ENCODE data around the gene SLC36A1. TPM values are rescaled to one million over a fixed set of nuclear protein-coding genes. Genes with fewer than 3 reads are reported as not detected.

SLC36A1 gene
- total RNA-seq, 1 experiment from 2014 or later: 7.4 TPM

DNA sequence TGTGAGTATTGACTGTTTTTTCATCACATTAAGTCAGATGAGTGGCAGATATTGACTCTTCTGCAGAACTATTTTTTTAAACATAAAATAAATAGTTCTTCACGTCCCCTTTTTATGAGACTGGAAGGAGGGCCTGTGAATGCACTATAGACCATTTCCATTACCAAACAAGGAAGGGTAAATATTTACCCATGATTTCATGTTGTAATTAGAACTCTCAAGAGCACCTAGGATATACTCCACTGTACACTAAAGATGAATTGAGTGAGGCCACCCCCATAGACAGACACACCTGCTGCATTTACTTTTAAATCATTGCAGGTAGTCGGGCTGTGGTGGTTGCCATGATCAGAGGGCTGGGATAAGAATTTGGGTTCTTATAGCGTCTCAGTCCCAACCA, 22.6 kb downstream of the SLC36A1 start:
- Histone ChIP-seq H3K36me3 (ENCODE audit: control insufficient read depth in 1 of 2, insufficient read depth in 2 of 2, low read length in 2 of 2) (peaks cover 2 to 6% of the 10 kb centered on the region in 2 experiments; a peak in 1 of 4 replicates), H3K4me2 (ENCODE audit: low read length) (no peak overlapping the region), H3K9me3 (ENCODE audit: control insufficient read depth in 1 of 2, insufficient read depth in 1 of 2, low read depth in 1 of 2, low read length in 2 of 2) (no peaks in the 10 kb centered on the region), H3K4me1 (ENCODE audit: control insufficient read depth in 1 of 2, insufficient read depth in 2 of 2, low read length in 2 of 2) (no peaks in the 10 kb centered on the region), H3K9ac (ENCODE audit: low read length) (no peak overlapping the region), H3K27ac (ENCODE audit: low read depth, low read length) (no peak overlapping the region), H3K27me3 (ENCODE audit: insufficient read depth, low read length) (no peaks in the 10 kb centered on the region), H3K79me2 (ENCODE audit: insufficient read depth, low read length) (no peaks in the 10 kb centered on the region), H4K20me1 (ENCODE audit: insufficient read depth) (no peaks in the 10 kb centered on the region), H3K4me3 (replicated peaks in 1 of 2; ENCODE audit: low read depth in 1 of 2, low read length in 2 of 2) (no peak overlapping the region), H2AFZ (ENCODE audit: low read depth, low read length, poor library complexity, severe bottlenecking) (no peak overlapping the region), H3K9me2 (ENCODE audit: insufficient read depth) (no peaks in the 10 kb centered on the region)
- ATAC-seq (no peak), DNase-seq (ENCODE audit: low read depth, low spot score) (no peak)
- CTCF ChIA-PET: no interaction called here
- RAD21 ChIA-PET (ENCODE audit: low non-redundant PET in 1 of 2, low total read pairs in 2 of 2, uncharacterized antibody in 2 of 2, unreplicated experiment in 2 of 2): no interaction called here
- BruUV-seq (replicated peaks): no TSS peak
- TF ChIP-seq, protein P1, sequence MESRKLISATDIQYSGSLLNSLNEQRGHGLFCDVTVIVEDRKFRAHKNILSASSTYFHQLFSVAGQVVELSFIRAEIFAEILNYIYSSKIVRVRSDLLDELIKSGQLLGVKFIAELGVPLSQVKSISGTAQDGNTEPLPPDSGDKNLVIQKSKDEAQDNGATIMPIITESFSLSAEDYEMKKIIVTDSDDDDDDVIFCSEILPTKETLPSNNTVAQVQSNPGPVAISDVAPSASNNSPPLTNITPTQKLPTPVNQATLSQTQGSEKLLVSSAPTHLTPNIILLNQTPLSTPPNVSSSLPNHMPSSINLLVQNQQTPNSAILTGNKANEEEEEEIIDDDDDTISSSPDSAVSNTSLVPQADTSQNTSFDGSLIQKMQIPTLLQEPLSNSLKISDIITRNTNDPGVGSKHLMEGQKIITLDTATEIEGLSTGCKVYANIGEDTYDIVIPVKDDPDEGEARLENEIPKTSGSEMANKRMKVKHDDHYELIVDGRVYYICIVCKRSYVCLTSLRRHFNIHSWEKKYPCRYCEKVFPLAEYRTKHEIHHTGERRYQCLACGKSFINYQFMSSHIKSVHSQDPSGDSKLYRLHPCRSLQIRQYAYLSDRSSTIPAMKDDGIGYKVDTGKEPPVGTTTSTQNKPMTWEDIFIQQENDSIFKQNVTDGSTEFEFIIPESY (IDR thresholded peaks at IDR 0.05; ENCODE audit: extremely low read depth, insufficient replicate concordance, low read length): no peak
- no peak for TF ChIP-seq SP1 (IDR thresholded peaks at IDR 0.05; ENCODE audit: low read depth)
- TF ChIP-seq YY1 (IDR thresholded peaks at IDR 0.05; ENCODE audit: extremely low read depth, insufficient replicate concordance, low read depth, low read length): no peak
- TF ChIP-seq EZH2 (IDR thresholded peaks at IDR 0.05): no peak
- TF ChIP-seq FOSL1 (IDR thresholded peaks at IDR 0.05; ENCODE audit: low read depth): no peak
- no peak for TF ChIP-seq RAD21 (IDR thresholded peaks at IDR 0.05; ENCODE audit: low read depth)
- no peak for TF ChIP-seq SRF (IDR thresholded peaks at IDR 0.05; ENCODE audit: low read depth)
- TF ChIP-seq, protein P2, sequence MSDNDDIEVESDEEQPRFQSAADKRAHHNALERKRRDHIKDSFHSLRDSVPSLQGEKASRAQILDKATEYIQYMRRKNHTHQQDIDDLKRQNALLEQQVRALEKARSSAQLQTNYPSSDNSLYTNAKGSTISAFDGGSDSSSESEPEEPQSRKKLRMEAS (IDR thresholded peaks at IDR 0.05): no peak
- TF ChIP-seq CEBPB (IDR thresholded peaks at IDR 0.05; ENCODE audit: low read depth): no peak
- TF ChIP-seq, protein P3, sequence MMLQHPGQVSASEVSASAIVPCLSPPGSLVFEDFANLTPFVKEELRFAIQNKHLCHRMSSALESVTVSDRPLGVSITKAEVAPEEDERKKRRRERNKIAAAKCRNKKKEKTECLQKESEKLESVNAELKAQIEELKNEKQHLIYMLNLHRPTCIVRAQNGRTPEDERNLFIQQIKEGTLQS (IDR thresholded peaks at IDR 0.05): no peak
- TF ChIP-seq ZNF274 (IDR thresholded peaks at IDR 0.05; ENCODE audit: low read depth, low read length): no peak
- no peak for TF ChIP-seq ZFX (IDR thresholded peaks at IDR 0.05)
- no peak for TF ChIP-seq POLR2A (IDR thresholded peaks at IDR 0.05; ENCODE audit: borderline replicate concordance, extremely low read depth, insufficient read depth, insufficient read length)
- TF ChIP-seq EZH2phosphoT487 (IDR thresholded peaks at IDR 0.05; ENCODE audit: borderline replicate concordance): no peak
- no peak for TF ChIP-seq SIN3A (IDR thresholded peaks at IDR 0.05; ENCODE audit: low read depth)
- TF ChIP-seq POLR2AphosphoS5 (IDR thresholded peaks at IDR 0.05; ENCODE audit: low read depth, low read length): no peak
- intact Hi-C loops (cut with micrococcal nuclease): no loop called here
- POLR2A ChIA-PET: no interaction called here

All from HCT116 (cell line).